MM.1S (cell line): Measurements from ENCODE around the gene MAGOH.

ENCODE experiments used
- DNase-seq: peaks from one replicate; pipeline ENCODE4 v3.0.0-alpha.2; 2015
- H2AFZ ChIP-seq: fragments of 300-600 bp; sonication (generic); 2 replicates; pipeline ENCODE4 v1.6.0; 2016; ENCODE audit warnings: antibody characterized with exemption, low read length
- H3F3A ChIP-seq: fragments of 300-600 bp; sonication (generic); 2 replicates; pipeline ENCODE4 v1.6.1; 2016; ENCODE audit warnings: mild to moderate bottlenecking, antibody characterized with exemption, low read length, moderate library complexity, mixed read lengths; ENCODE audit not compliant: insufficient read depth
- H3K27ac ChIP-seq: fragments of 300-600 bp; sonication (generic); 2 replicates; pipeline ENCODE4 v1.5.1; 2016; ENCODE audit warnings: mild to moderate bottlenecking, low read length
- H3K27me3 ChIP-seq: fragments of 300-600 bp; sonication (generic); replicated peaks from 2 replicates; pipeline ENCODE4 v1.6.0; 2016; ENCODE audit warnings: low read length; ENCODE audit not compliant: insufficient read depth
- H3K36me3 ChIP-seq: fragments of 300-600 bp; sonication (generic); replicated peaks from 2 replicates; pipeline ENCODE4 v1.6.1; 2016; ENCODE audit warnings: mild to moderate bottlenecking, low read length, mixed read lengths; ENCODE audit not compliant: insufficient read depth
- H3K4me1 ChIP-seq: fragments of 300-600 bp; sonication (generic); 2 replicates; pipeline ENCODE4 v1.6.1; 2016; ENCODE audit warnings: low read length, mixed read lengths
- H3K4me2 ChIP-seq: fragments of 300-600 bp; sonication (generic); 2 replicates; pipeline ENCODE4 v1.6.0; 2016; ENCODE audit warnings: low read depth, low read length
- H3K4me3 ChIP-seq: fragments of 300-600 bp; sonication (generic); 2 replicates; pipeline ENCODE4 v1.5.1; 2016; ENCODE audit warnings: low read length, mixed read lengths
- H3K79me2 ChIP-seq: fragments of 300-600 bp; sonication (generic); 2 replicates; pipeline ENCODE4 v1.6.1; 2016; ENCODE audit warnings: mixed run types, low read length, mixed read lengths
- H3K9ac ChIP-seq: fragments of 300-600 bp; sonication (generic); 2 replicates; pipeline ENCODE4 v1.6.1; 2016; ENCODE audit warnings: low read length, mixed read lengths
- H3K9me2 ChIP-seq: fragments of 300-600 bp; sonication (generic); replicated peaks from 2 replicates; pipeline ENCODE4 v1.6.1; 2016; ENCODE audit warnings: mild to moderate bottlenecking, low read length, mixed read lengths; ENCODE audit not compliant: insufficient read depth
- H3K9me3 ChIP-seq: fragments of 300-600 bp; sonication (generic); replicated peaks from 2 replicates; pipeline ENCODE4 v1.6.1; 2016; ENCODE audit warnings: mild to moderate bottlenecking, low read length, mixed read lengths; ENCODE audit not compliant: insufficient read depth
- H4K20me1 ChIP-seq: fragments of 300-600 bp; sonication (generic); 2 replicates; pipeline ENCODE4 v1.6.1; 2016; ENCODE audit warnings: mild to moderate bottlenecking, low read length, moderate library complexity, mixed read lengths; ENCODE audit not compliant: insufficient read depth
- CTCF ChIP-seq: fragments of 300-600 bp; sonication (generic); IDR thresholded peaks from 2 replicates; pipeline ENCODE4 v1.5.1; 2016; ENCODE audit warnings: antibody characterized with exemption, low read length, mixed read lengths
- EZH2 ChIP-seq: fragments of 300-600 bp; sonication (generic); optimal IDR thresholded peaks from 2 replicates; pipeline ENCODE3; 2017; ENCODE audit warnings: low read depth, mild to moderate bottlenecking, antibody characterized with exemption, low read length, mixed read lengths
- EZH2phosphoT487 ChIP-seq: fragments of 300-600 bp; sonication (generic); IDR thresholded peaks from 2 replicates; pipeline ENCODE4 v1.6.1; 2018; ENCODE audit warnings: antibody characterized with exemption, low read length

The MAGOH gene

GRCh38 chr1:53237638-53238037 lies 680 bp downstream of the MAGOH start:
- no peaks in the 10 kb centered on the region for H3K9me2 ChIP-seq
- peaks cover 8% of the 10 kb centered on the region for H3F3A ChIP-seq
- H3K9ac ChIP-seq: peak overlapping the region; percentile 87
- TF ChIP-seq EZH2 (no peak), CTCF (no peak), EZH2phosphoT487 (no peak)
- peaks cover 42% of the 10 kb centered on the region for H3K79me2 ChIP-seq
- H3K4me1 ChIP-seq: peaks cover 4% of the 10 kb centered on the region; the same call in 1 of the 2 replicates
- H3K4me3 ChIP-seq: peak overlapping the region; percentile 97
- peak overlapping the region; percentile 70 for H3K4me2 ChIP-seq
- H3K36me3 ChIP-seq: peaks cover under 1% of the 10 kb centered on the region; the same call in 1 of the 2 replicates
- H3K27me3 ChIP-seq: no peaks in the 10 kb centered on the region
- DNase-seq: no peak
- no peaks in the 10 kb centered on the region for H3K9me3 ChIP-seq
- H4K20me1 ChIP-seq: no peaks in the 10 kb centered on the region
- peak overlapping the region; percentile 52; the same call in 1 of the 2 replicates for H3K27ac ChIP-seq
- peak overlapping the region; percentile 73 for H2AFZ ChIP-seq

GRCh38 chr1:53220962-53221286 lies 17.4 kb downstream of the MAGOH start:
- H3K4me1 ChIP-seq: peaks cover 12% of the 10 kb centered on the region; the same call in 1 of the 2 replicates
- no peak for DNase-seq
- peak overlapping the region; percentile 84 for H3K9ac ChIP-seq
- H3K36me3 ChIP-seq: no peaks in the 10 kb centered on the region
- peaks cover 7% of the 10 kb centered on the region for H3K79me2 ChIP-seq
- no peaks in the 10 kb centered on the region for H3K9me3 ChIP-seq
- peak overlapping the region; percentile 77 for H3K4me3 ChIP-seq
- H4K20me1 ChIP-seq: no peaks in the 10 kb centered on the region
- H3K27me3 ChIP-seq: no peaks in the 10 kb centered on the region
- TF ChIP-seq EZH2: no peak
- TF ChIP-seq EZH2phosphoT487: no peak
- no peak for TF ChIP-seq CTCF
- H3K4me2 ChIP-seq: peak overlapping the region; percentile 93
- peak overlapping the region; percentile 76; the same call in 1 of the 2 replicates for H3K27ac ChIP-seq
- no peaks in the 10 kb centered on the region for H3K9me2 ChIP-seq
- H2AFZ ChIP-seq: peak overlapping the region; percentile 79
- H3F3A ChIP-seq: 0 out of 2 replicates have a peak, but pooled peaks cover 1% of the 10 kb centered on the region

- H3K4me2 ChIP-seq: peak within 1 kb of the TSS; percentile 93
- no peaks in the 10 kb centered on the region for H3K9me3 ChIP-seq
- TF ChIP-seq CTCF: no peak
- TF ChIP-seq EZH2: no peak
- TF ChIP-seq EZH2phosphoT487: no peak
Measured at GRCh38 chr1:53220171-53220961, 18.0 kb downstream of the MAGOH start, which contains the start of gene CZIB. Gene CZIB, minus strand, starts transcription at chr1:53220634. Its CDS starts 59 bp downstream, at chr1:53220575.

More at GRCh38 chr1:53220171-53220961, 18.0 kb downstream of the MAGOH start, which contains the start of gene CZIB:
- Histone ChIP-seq H3K4me1 (peaks cover 12% of the 10 kb centered on the region; the same call in 1 of the 2 replicates), H4K20me1 (no peaks in the 10 kb centered on the region), H3K9ac (peak within 1 kb of the TSS; percentile 84), H3K4me3 (peak within 1 kb of the TSS; percentile 77), H3K27me3 (no peaks in the 10 kb centered on the region), H3K9me2 (no peaks in the 10 kb centered on the region), H3K36me3 (no peaks in the 10 kb centered on the region), H2AFZ (peak within 1 kb of the TSS; percentile 79), H3K27ac (peak within 1 kb of the TSS; percentile 76), H3F3A (no peaks in the 10 kb centered on the region), H3K79me2 (peaks cover 7% of the 10 kb centered on the region)
- peak; percentile 95 for DNase-seq
